Left kidney (tissue), 2 donors: Measurements from ENCODE around the gene ROMO1. TPM values are rescaled to one million over a fixed set of nuclear protein-coding genes. Genes with fewer than 3 reads are reported as not detected.
"Not testable (repeated sequence)": the region's sequence is repeated elsewhere in the genome, so short reads cannot be mapped to it uniquely, and the experiment has no call there.

ENCODE experiments used
- DNase-seq: peaks from one replicate; pipeline ENCODE4 v3.0.0-alpha.2; 2013
- polyA plus RNA-seq: library from polyadenylated mRNA; unstranded; fragments of 120-200 nt; gene quantifications from one replicate; pipeline ENCODE4 v1.2.1, GENCODE V29; 2013; ENCODE audit not compliant: insufficient read length

ROMO1 gene
- polyA plus RNA-seq, 1 donor: 48.5 TPM

DNA sequence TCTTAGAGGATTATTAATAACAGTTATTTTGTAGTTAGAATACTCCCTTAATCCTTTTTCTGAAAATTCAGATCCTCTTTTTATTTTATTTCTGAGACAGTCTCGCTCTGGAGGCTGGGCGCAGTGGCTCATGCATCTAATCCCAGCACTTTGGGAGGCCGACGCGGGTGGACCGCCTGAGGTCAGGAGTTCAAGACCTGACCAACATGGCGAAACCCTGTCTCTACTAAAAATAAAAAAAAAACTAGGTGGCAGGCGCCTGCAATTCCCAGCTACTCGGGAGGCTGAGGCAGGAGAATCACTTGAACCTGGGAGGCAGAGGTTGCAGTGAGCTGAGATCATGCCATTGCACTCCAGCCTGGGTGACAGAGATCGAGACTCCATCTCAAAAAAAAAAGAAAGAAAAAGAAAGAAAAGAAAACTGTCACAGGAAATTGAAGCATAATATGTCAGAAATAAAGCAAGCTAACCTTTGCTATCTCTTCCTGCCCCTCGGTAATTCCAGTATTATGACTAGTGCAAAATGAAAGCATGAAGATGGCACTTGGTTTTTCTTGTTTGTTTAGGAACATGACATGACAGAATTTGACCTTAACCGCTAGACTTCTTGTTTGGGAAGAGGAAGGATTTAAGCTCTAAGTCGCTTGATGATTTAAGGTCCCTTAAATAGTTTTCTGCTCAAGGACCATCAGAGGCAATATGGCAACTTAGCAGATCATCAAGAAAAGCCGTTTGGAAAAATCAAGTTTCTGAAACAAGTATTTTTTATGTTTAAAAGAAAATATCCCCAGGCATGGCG, 44.7 kb downstream of the ROMO1 start:
- no peak for DNase-seq

DNA sequence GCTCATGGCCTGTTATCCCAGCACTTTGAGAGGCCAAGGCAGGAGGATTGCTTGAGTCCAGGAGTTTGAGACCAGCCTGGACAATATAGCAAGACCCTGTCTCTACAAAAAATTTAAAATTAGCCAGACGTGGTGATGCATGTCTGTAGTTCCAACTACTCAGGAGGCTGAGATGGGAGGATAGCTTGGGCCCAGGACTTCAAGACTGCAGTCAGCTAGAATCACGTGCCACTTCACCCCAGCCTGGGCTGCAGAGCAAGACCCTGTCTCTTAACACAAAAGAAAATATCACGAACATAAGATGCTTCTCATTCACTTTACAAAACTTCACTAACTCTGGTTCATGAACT, 45.3 kb downstream of the ROMO1 start:
- not testable (repeated sequence) for DNase-seq

Other genes starting within 250 kb of the ROMO1 start
- gene CEP250, start 243.8 kb upstream of the ROMO1 start, polyA plus RNA-seq: 66.0 TPM
- gene C20orf173, start 169.8 kb upstream of the ROMO1 start, polyA plus RNA-seq: not detected
- gene ERGIC3, start 157.3 kb upstream of the ROMO1 start, polyA plus RNA-seq: 360 TPM
- gene SPAG4, start 83.6 kb upstream of the ROMO1 start, polyA plus RNA-seq: 4.8 TPM
- gene CPNE1, start 34.5 kb upstream of the ROMO1 start, polyA plus RNA-seq: 225 TPM
- gene RBM12, start 34.5 kb upstream of the ROMO1 start, polyA plus RNA-seq: 104 TPM
- gene NFS1, start 53 bp upstream of the ROMO1 start, polyA plus RNA-seq: 31.3 TPM
- gene RBM39, start 42.9 kb downstream of the ROMO1 start, polyA plus RNA-seq: 745 TPM
- 42.5 TPM for gene PHF20, start 72.6 kb downstream of the ROMO1 start, polyA plus RNA-seq